Vagina (tissue), 2 donors: ENCODE data around the gene CCDC138. TPM values are rescaled to one million over a fixed set of nuclear protein-coding genes. Genes with fewer than 3 reads are reported as not detected.

Experiments
- DNase-seq, 2 donors: peaks; one replicate each; pipeline ENCODE4 v3.0.0-alpha.2; 2017; ENCODE audit errors: extremely low spot score in 2 of 2
- H3K27ac ChIP-seq: fragments of 200-600 bp; sonication (generic); one replicate; pipeline ENCODE4 v1.5.1; 2019
- H3K27me3 ChIP-seq: fragments of 200-600 bp; sonication (generic); one replicate; pipeline ENCODE4 v1.5.1; 2019
- H3K36me3 ChIP-seq, 2 donors: fragments of 200-600 bp; sonication (generic); one replicate each; pipeline ENCODE4 v1.5.1; 2017 to 2019
- H3K4me1 ChIP-seq: fragments of 200-600 bp; sonication (generic); one replicate; pipeline ENCODE4 v1.5.1; 2019
- H3K4me3 ChIP-seq, 2 donors: fragments of 200-600 bp; sonication (generic); 1 replicate in 1 of 2; 2 replicates in 1 of 2; pipeline ENCODE4 v1.5.1; 2016 to 2019
- H3K9me3 ChIP-seq: fragments of 200-600 bp; sonication (generic); one replicate; pipeline ENCODE4 v1.5.1; 2019
- POLR2A ChIP-seq, 2 donors: fragments of 450-650 bp; IDR thresholded peaks; one replicate each; pipeline ENCODE4 v1.6.1; 2017; ENCODE audit warnings: antibody characterized with exemption in 2 of 2, mild to moderate bottlenecking in 2 of 2, moderate library complexity in 2 of 2
- POLR2AphosphoS5 ChIP-seq, 2 donors: sonication (generic); formaldehyde crosslinking; IDR thresholded peaks; one replicate each; pipeline ENCODE4 v1.9.0; 2017; ENCODE audit warnings: antibody characterized with exemption in 2 of 2, mild to moderate bottlenecking in 2 of 2, low read depth in 1 of 2; ENCODE audit not compliant: insufficient read depth in 1 of 2
- intact Hi-C: fragments of 100-400 bp; cut with DNase I; formaldehyde crosslinking; loops from one replicate; pipeline ENCODE4 v1.15.1; 2023
- total RNA-seq: library from RNA; depleted of rRNA; stranded (reverse); fragments of >200 nt; gene quantifications from one replicate; pipeline ENCODE4 v1.2.3, GENCODE V29; 2016
- TF ChIP-seq, protein P1 (sequence below), 3 experiments: fragments of 450-650 bp in 2 of 3; fragments of 200-600 bp in 1 of 3; sonication (generic) in 1 of 3; IDR thresholded peaks; one replicate each; pipeline ENCODE4 v1.5.1; 2017 to 2019; ENCODE audit warnings: antibody characterized with exemption in 3 of 3, mild to moderate bottlenecking in 2 of 3, moderate library complexity in 2 of 3

Gene CCDC138
- total RNA-seq, 1 donor from 2014 or later, result 4.9 TPM

GRCh38 chr2:108889907-108890306 is 103.3 kb downstream of the CCDC138 start:
- Histone ChIP-seq H3K9me3 (peaks cover 4% of the 10 kb centered on the region), H3K4me3 (no peak overlapping the region)
- intact Hi-C loops, result no loop called here

DNA sequence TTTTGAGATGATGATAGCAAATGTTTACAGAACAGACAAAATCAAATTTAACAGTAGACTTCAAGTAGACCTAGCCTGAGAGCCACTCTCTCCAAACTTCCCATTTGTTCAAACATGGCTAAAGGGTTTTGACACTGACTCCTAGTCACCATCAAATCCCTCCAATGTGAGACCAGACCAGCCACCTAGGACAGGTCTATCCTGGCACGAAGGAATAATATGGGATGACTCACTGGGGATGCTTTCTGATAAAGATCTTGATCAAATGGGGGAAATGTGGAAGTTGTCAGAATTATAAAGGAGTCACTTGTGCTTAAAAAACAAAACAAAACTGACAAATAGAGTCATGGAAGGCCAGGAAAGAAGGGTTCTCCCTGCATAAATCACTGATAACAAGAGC is 106.7 kb downstream of the CCDC138 start:
- intact Hi-C loops, result no loop called here

More at GRCh38 chr2:108889907-108890306, 103.3 kb downstream of the CCDC138 start:
- H3K27ac ChIP-seq, result no peak overlapping the region
- H3K4me1 ChIP-seq, result no peaks in the 10 kb centered on the region
- TF ChIP-seq POLR2AphosphoS5 (IDR thresholded peaks at IDR 0.05; ENCODE audit: insufficient read depth in 1 of 2, low read depth in 1 of 2), result no peak
- TF ChIP-seq, protein P1, sequence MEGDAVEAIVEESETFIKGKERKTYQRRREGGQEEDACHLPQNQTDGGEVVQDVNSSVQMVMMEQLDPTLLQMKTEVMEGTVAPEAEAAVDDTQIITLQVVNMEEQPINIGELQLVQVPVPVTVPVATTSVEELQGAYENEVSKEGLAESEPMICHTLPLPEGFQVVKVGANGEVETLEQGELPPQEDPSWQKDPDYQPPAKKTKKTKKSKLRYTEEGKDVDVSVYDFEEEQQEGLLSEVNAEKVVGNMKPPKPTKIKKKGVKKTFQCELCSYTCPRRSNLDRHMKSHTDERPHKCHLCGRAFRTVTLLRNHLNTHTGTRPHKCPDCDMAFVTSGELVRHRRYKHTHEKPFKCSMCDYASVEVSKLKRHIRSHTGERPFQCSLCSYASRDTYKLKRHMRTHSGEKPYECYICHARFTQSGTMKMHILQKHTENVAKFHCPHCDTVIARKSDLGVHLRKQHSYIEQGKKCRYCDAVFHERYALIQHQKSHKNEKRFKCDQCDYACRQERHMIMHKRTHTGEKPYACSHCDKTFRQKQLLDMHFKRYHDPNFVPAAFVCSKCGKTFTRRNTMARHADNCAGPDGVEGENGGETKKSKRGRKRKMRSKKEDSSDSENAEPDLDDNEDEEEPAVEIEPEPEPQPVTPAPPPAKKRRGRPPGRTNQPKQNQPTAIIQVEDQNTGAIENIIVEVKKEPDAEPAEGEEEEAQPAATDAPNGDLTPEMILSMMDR (IDR thresholded peaks at IDR 0.05), result no peak
- TF ChIP-seq POLR2A (IDR thresholded peaks at IDR 0.05), result no peak
- DNase-seq, result no peak
- H3K27me3 ChIP-seq, result no peaks in the 10 kb centered on the region
- no peaks in the 10 kb centered on the region for H3K36me3 ChIP-seq

DNA sequence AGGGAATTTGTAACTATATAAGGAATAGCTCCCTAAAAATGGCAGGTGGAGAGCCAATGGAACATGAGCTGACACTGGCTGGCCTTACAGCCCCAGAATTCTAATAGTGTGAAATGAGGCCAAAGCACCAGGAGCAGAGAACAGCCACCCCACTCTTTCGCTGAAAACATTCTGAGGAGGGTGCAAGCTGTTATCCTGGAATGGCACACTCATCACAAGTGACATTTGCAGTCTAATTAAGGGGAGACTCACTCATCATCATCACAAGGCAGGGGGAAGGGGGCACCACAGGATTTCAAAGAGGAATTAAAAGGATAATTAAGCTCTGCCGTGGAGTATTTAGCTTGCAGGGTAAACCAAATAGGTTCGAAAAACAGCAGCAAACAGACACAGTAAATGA is 108.2 kb downstream of the CCDC138 start:
- Histone ChIP-seq H3K27ac (no peak overlapping the region), H3K9me3 (peaks cover 4% of the 10 kb centered on the region), H3K36me3 (no peaks in the 10 kb centered on the region), H3K27me3 (no peaks in the 10 kb centered on the region), H3K4me3 (no peak overlapping the region), H3K4me1 (no peaks in the 10 kb centered on the region)
- TF ChIP-seq POLR2A (IDR thresholded peaks at IDR 0.05) (no peak), POLR2AphosphoS5 (IDR thresholded peaks at IDR 0.05; ENCODE audit: insufficient read depth in 1 of 2, low read depth in 1 of 2) (no peak)
- TF ChIP-seq, protein P1 (IDR thresholded peaks at IDR 0.05), result no peak
- no peak for DNase-seq
- intact Hi-C loops, result no loop called here

More for the DNA sequence above, 106.7 kb downstream of the CCDC138 start:
- no peaks in the 10 kb centered on the region for H3K4me1 ChIP-seq
- no peak overlapping the region for H3K27ac ChIP-seq
- H3K4me3 ChIP-seq, result no peak overlapping the region
- no peaks in the 10 kb centered on the region for H3K27me3 ChIP-seq
- TF ChIP-seq, protein P1 (IDR thresholded peaks at IDR 0.05), result no peak
- TF ChIP-seq POLR2A (IDR thresholded peaks at IDR 0.05), result no peak
- peaks cover 4% of the 10 kb centered on the region for H3K9me3 ChIP-seq
- no peaks in the 10 kb centered on the region for H3K36me3 ChIP-seq
- DNase-seq, result no peak

- peaks cover 3% of the 10 kb centered on the region for H3K9me3 ChIP-seq
- intact Hi-C loops, result no loop called here
- DNase-seq, result no peak
- no peaks in the 10 kb centered on the region for H3K4me1 ChIP-seq
- no peak overlapping the region for H3K27ac ChIP-seq
- H3K27me3 ChIP-seq, result no peaks in the 10 kb centered on the region
- TF ChIP-seq, protein P1 (IDR thresholded peaks at IDR 0.05), result no peak
- TF ChIP-seq POLR2A (IDR thresholded peaks at IDR 0.05), result no peak
- TF ChIP-seq POLR2AphosphoS5 (IDR thresholded peaks at IDR 0.05; ENCODE audit: insufficient read depth in 1 of 2, low read depth in 1 of 2), result no peak
- H3K36me3 ChIP-seq, result no peaks in the 10 kb centered on the region
- H3K4me3 ChIP-seq, result no peak overlapping the region
Measured at GRCh38 chr2:108895188-108895587, 108.6 kb downstream of the CCDC138 start.

DNA sequence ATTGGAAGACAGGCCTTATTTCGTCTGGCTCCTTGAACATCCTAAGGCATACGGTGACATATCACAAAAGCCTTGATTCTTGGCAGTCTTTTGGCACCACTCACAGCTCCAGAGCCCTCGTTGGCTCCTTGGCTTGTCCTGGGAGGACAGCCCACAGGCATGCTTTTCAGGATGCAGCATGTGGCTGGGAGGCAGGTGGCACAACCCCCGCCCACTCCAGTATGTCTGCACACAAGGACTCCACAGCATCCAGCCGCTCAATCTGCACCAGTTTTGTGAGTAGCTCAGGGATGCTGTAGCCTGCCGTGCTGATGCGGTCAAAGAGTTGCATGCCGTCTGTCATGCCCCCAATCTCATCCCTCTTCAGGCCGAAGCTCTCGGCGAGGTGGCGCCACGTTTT is 110.2 kb downstream of the CCDC138 start:
- no peaks in the 10 kb centered on the region for H3K9me3 ChIP-seq
- DNase-seq, result no peak

More for the DNA sequence above, 110.2 kb downstream of the CCDC138 start:
- Histone ChIP-seq H3K27me3 (no peaks in the 10 kb centered on the region), H3K36me3 (no peaks in the 10 kb centered on the region), H3K4me1 (no peaks in the 10 kb centered on the region), H3K4me3 (no peak overlapping the region), H3K27ac (no peak overlapping the region)
- TF ChIP-seq POLR2AphosphoS5 (IDR thresholded peaks at IDR 0.05; ENCODE audit: insufficient read depth in 1 of 2, low read depth in 1 of 2) (no peak), POLR2A (IDR thresholded peaks at IDR 0.05) (no peak)
- TF ChIP-seq, protein P1 (IDR thresholded peaks at IDR 0.05), result no peak
- intact Hi-C loops, result no loop called here
